Liver (tissue), 3 donors: ENCODE measurements around the gene SELENOF.
A peak's percentile ranks its signal among the peaks of the same experiment; 100 is the strongest.

Experiments used
- CTCF ChIP-seq: fragments of 150-350 bp; IDR thresholded peaks from 2 replicates; pipeline ENCODE4 v1.5.1; 2017; ENCODE audit warnings: improper control_type of control experiment, low read depth, low read length; ENCODE audit not compliant: missing input control
- GABPA ChIP-seq, 2 donors: IDR thresholded peaks in 1 of 2; conservative IDR thresholded peaks in 1 of 2; 2 replicates each; pipeline ENCODE4 v1.6.1; 2016; ENCODE audit warnings: antibody characterized with exemption in 2 of 2, mild to moderate bottlenecking in 1 of 2, moderate library complexity in 1 of 2
- JUND ChIP-seq, 2 donors: IDR thresholded peaks; 2 replicates each; pipeline ENCODE4 v1.6.1; 2016; ENCODE audit warnings: antibody characterized with exemption in 2 of 2
- MAX ChIP-seq: IDR thresholded peaks from 2 replicates; pipeline ENCODE4 v1.6.1; 2016; ENCODE audit warnings: antibody characterized with exemption
- REST ChIP-seq: IDR thresholded peaks from 2 replicates; pipeline ENCODE4 v1.6.1; 2016; ENCODE audit warnings: antibody characterized with exemption, mild to moderate bottlenecking
- RXRA ChIP-seq, 2 donors: IDR thresholded peaks; 2 replicates each; pipeline ENCODE4 v1.6.1; 2017 to 2018; ENCODE audit warnings: antibody characterized with exemption in 2 of 2, mild to moderate bottlenecking in 1 of 2
- SP1 ChIP-seq: IDR thresholded peaks from 2 replicates; pipeline ENCODE4 v1.6.1; 2018; ENCODE audit warnings: antibody characterized with exemption, mild to moderate bottlenecking
- ZBTB33 ChIP-seq: IDR thresholded peaks from 2 replicates; pipeline ENCODE4 v1.6.1; 2016; ENCODE audit warnings: antibody characterized with exemption
- donor health status: healthy.
- donor health status: healthy.

GRCh38 chr1:86846164-86846647 is 67.7 kb downstream of the SELENOF start:
- TF ChIP-seq JUND (IDR thresholded peaks at IDR 0.05) (peak; percentile 12 to 87), GABPA (IDR thresholded peaks at IDR 0.05 in 1 of 2, conservative IDR thresholded peaks at IDR 0.05 in 1 of 2) (no peak), MAX (no peak), CTCF (no peak), RXRA (IDR thresholded peaks at IDR 0.05) (no peak), SP1 (no peak), REST (no peak), ZBTB33 (no peak)
